WTC11 (cell line): ENCODE data around the gene ANXA2. TPM values are rescaled to one million over a fixed set of nuclear protein-coding genes. Genes with fewer than 3 reads are reported as not detected.

ENCODE experiments used
- ATAC-seq: fragments of 200-7000 bp; cut with Tn5 transposase; 2 replicates; pipeline ENCODE4 v1.10.0; 2021; ENCODE audit warnings: mild to moderate bottlenecking, moderate library complexity
- CTCF ChIA-PET: fragments of 300-600 bp; sonication (Branson Sonifier 250); formaldehyde crosslinking; loops from one replicate; lab custom pipeline; 2021; ENCODE audit warnings: antibody characterized with exemption; lab: Charles Lee
- POLR2A ChIA-PET: fragments of 350-600 bp; sonication (Branson Sonifier 250); formaldehyde crosslinking; loops from one replicate; lab custom pipeline; 2021; ENCODE audit warnings: antibody characterized with exemption; lab: Charles Lee
- DNase-seq: peaks from one replicate; pipeline ENCODE4 v3.0.0; 2021; ENCODE audit warnings: low spot score
- H3K27ac Mint-ChIP-seq: 2 replicates; pipeline ENCODE4 v1.8.0; 2021; ENCODE audit warnings: mixed read lengths
- H3K27me3 Mint-ChIP-seq: 2 replicates; pipeline ENCODE4 v1.8.0; 2021; ENCODE audit warnings: low read depth, mild to moderate bottlenecking, moderate library complexity, mixed read lengths
- H3K36me3 Mint-ChIP-seq: 2 replicates; pipeline ENCODE4 v1.8.0; 2021; ENCODE audit warnings: mixed read lengths
- H3K4me1 Mint-ChIP-seq: 2 replicates; pipeline ENCODE4 v1.8.0; 2022; ENCODE audit warnings: mixed read lengths
- H3K4me3 Mint-ChIP-seq: 2 replicates; pipeline ENCODE4 v1.8.0; 2021; ENCODE audit warnings: mild to moderate bottlenecking, moderate library complexity, mixed read lengths
- H3K9me3 Mint-ChIP-seq: 2 replicates; pipeline ENCODE4 v1.8.0; 2021; ENCODE audit warnings: mixed read lengths
- ATF1 ChIP-seq: sonication (generic); formaldehyde crosslinking; IDR thresholded peaks from 2 replicates; pipeline ENCODE4 v1.8.1; 2023; ENCODE audit warnings: mild to moderate bottlenecking, moderate library complexity, missing genetic modification reagents
- CREB1 ChIP-seq: sonication (generic); formaldehyde crosslinking; IDR thresholded peaks from 2 replicates; pipeline ENCODE4 v1.8.0; 2023; ENCODE audit warnings: mild to moderate bottlenecking, missing genetic modification reagents
- EMX1 ChIP-seq: fragments of 250-450 bp; sonication (Bioruptor Pico); IDR thresholded peaks from 2 replicates; pipeline ENCODE4 v1.8.0; 2021; ENCODE audit warnings: mild to moderate bottlenecking
- ERG ChIP-seq: fragments of 250-450 bp; sonication (Bioruptor Pico); IDR thresholded peaks from 2 replicates; pipeline ENCODE4 v1.8.0; 2021; ENCODE audit warnings: mild to moderate bottlenecking
- FOXK1 ChIP-seq: sonication (generic); formaldehyde crosslinking; IDR thresholded peaks from 2 replicates; pipeline ENCODE4 v1.8.0; 2022; ENCODE audit warnings: mild to moderate bottlenecking, moderate library complexity, missing genetic modification reagents
- GABPB1 ChIP-seq: sonication (generic); formaldehyde crosslinking; IDR thresholded peaks from 2 replicates; pipeline ENCODE4 v1.8.1; 2023; ENCODE audit warnings: mild to moderate bottlenecking, missing genetic modification reagents
- JUN ChIP-seq: sonication (generic); formaldehyde crosslinking; IDR thresholded peaks from 2 replicates; pipeline ENCODE4 v1.8.0; 2023; ENCODE audit warnings: mild to moderate bottlenecking, missing genetic modification reagents
- MYBL2 ChIP-seq: sonication (generic); formaldehyde crosslinking; IDR thresholded peaks from 2 replicates; pipeline ENCODE4 v1.8.1; 2023; ENCODE audit warnings: mild to moderate bottlenecking, moderate library complexity, missing genetic modification reagents
- NFATC4 ChIP-seq: fragments of 250-450 bp; sonication (Bioruptor Pico); IDR thresholded peaks from 2 replicates; pipeline ENCODE4 v1.9.0; 2021; ENCODE audit warnings: mild to moderate bottlenecking
- NFE2L1 ChIP-seq: sonication (generic); formaldehyde crosslinking; IDR thresholded peaks from 2 replicates; pipeline ENCODE4 v1.8.1; 2023; ENCODE audit warnings: missing genetic modification reagents
- NR2C2 ChIP-seq: sonication (generic); formaldehyde crosslinking; IDR thresholded peaks from 2 replicates; pipeline ENCODE4 v1.8.0; 2022; ENCODE audit warnings: mild to moderate bottlenecking, missing genetic modification reagents
- NR3C1 ChIP-seq: sonication (generic); formaldehyde crosslinking; conservative IDR thresholded peaks from 2 replicates; pipeline ENCODE4 v1.8.1; 2023; ENCODE audit warnings: low read depth, mild to moderate bottlenecking, missing genetic modification reagents
- PRRX2 ChIP-seq: fragments of 250-450 bp; sonication (Bioruptor Pico); IDR thresholded peaks from 2 replicates; pipeline ENCODE4 v1.8.0; 2021; ENCODE audit warnings: mild to moderate bottlenecking
- SMAD4 ChIP-seq: sonication (generic); formaldehyde crosslinking; IDR thresholded peaks from 2 replicates; pipeline ENCODE4 v1.8.0; 2022; ENCODE audit warnings: mild to moderate bottlenecking, missing genetic modification reagents
- TEAD4 ChIP-seq: sonication (generic); formaldehyde crosslinking; IDR thresholded peaks from 2 replicates; pipeline ENCODE4 v1.8.0; 2022; ENCODE audit warnings: mild to moderate bottlenecking, missing genetic modification reagents
- USF1 ChIP-seq: sonication (generic); formaldehyde crosslinking; IDR thresholded peaks from 2 replicates; pipeline ENCODE4 v1.8.0; 2022; ENCODE audit warnings: mild to moderate bottlenecking, missing genetic modification reagents
- USF2 ChIP-seq: sonication (generic); formaldehyde crosslinking; IDR thresholded peaks from 2 replicates; pipeline ENCODE4 v1.8.1; 2023; ENCODE audit warnings: mild to moderate bottlenecking, missing genetic modification reagents, moderate library complexity
- ZNF281 ChIP-seq: sonication (generic); formaldehyde crosslinking; IDR thresholded peaks from 2 replicates; pipeline ENCODE4 v1.8.0; 2023; ENCODE audit warnings: mild to moderate bottlenecking, missing genetic modification reagents
- ZNF532 ChIP-seq: fragments of 250-450 bp; sonication (Bioruptor Pico); IDR thresholded peaks from 2 replicates; pipeline ENCODE4 v1.9.0; 2021; ENCODE audit warnings: mild to moderate bottlenecking, borderline replicate concordance
- ZNF671 ChIP-seq: fragments of 250-450 bp; sonication (Bioruptor Pico); IDR thresholded peaks from 2 replicates; pipeline ENCODE4 v1.8.0; 2021; ENCODE audit warnings: mild to moderate bottlenecking
- total RNA-seq: library from RNA; stranded (reverse); gene quantifications from 3 replicates; pipeline ENCODE4 v1.2.3, GENCODE V29; 2021

ANXA2 gene
- total RNA-seq, 1 experiment from 2014 or later = 152 TPM

- DNase-seq = no peak
- no peak for TF ChIP-seq ZNF532 (CRISPR knock-in tag)
- no peak for TF ChIP-seq PRRX2
- TF ChIP-seq NR2C2 (CRISPR knock-in tag) = no peak
- no peak for TF ChIP-seq TEAD4 (CRISPR knock-in tag)
- no peak for TF ChIP-seq ERG
- no peak for TF ChIP-seq NR3C1 (CRISPR knock-in tag)
- TF ChIP-seq NFATC4 (CRISPR knock-in tag) = no peak
- no peak for TF ChIP-seq NFE2L1 (CRISPR knock-in tag)
- TF ChIP-seq SMAD4 (CRISPR knock-in tag) = no peak
- no peak for TF ChIP-seq ATF1 (CRISPR knock-in tag)
- no peak for TF ChIP-seq FOXK1 (CRISPR knock-in tag)
- no peak for TF ChIP-seq GABPB1 (CRISPR knock-in tag)
- TF ChIP-seq ZNF671 (CRISPR knock-in tag) = no peak
- no peak for TF ChIP-seq ZNF281 (CRISPR knock-in tag)
- no peak for TF ChIP-seq USF1 (CRISPR knock-in tag)
- TF ChIP-seq MYBL2 (CRISPR knock-in tag) = no peak
- TF ChIP-seq CREB1 (CRISPR knock-in tag) = no peak
- TF ChIP-seq JUN (CRISPR knock-in tag) = no peak
- no peak for TF ChIP-seq USF2
- TF ChIP-seq EMX1 (CRISPR knock-in tag) = no peak
- CTCF ChIA-PET = interaction anchor here (0.9 kb wide), 1 partner anchor 191 kb away, joined by 5 read pairs; no protein-coding TSS in a partner anchor
- no peak for ATAC-seq
- Mint-ChIP-seq H3K27ac (no peak overlapping the region), H3K27me3 (no peaks in the 10 kb centered on the region; the same call in none of the 2 replicates), H3K9me3 (no peaks in the 10 kb centered on the region), H3K4me1 (peaks cover 9% of the 10 kb centered on the region), H3K36me3 (no peaks in the 10 kb centered on the region), H3K4me3 (no peak overlapping the region)
- POLR2A ChIA-PET = no interaction called here
Measured at GRCh38 chr15:60338810-60339209, 59.0 kb downstream of the ANXA2 start.
